ENCODE data around the gene ABLIM2. TPM values are rescaled to one million over a fixed set of nuclear protein-coding genes. Genes with fewer than 3 reads are reported as not detected.
"Not testable (repeated sequence)": the region's sequence is repeated elsewhere in the genome, so short reads cannot be mapped to it uniquely, and the experiment has no call there.

ABLIM2 gene
- total and polyA plus RNA-seq, 2 of the 13 experiments (the other 11 are each of a cell fraction or from before 2014, with no cell fraction given): 0.20 to 0.37 TPM

- no peak for DNase-seq (ENCODE audit: low spot score)
- peaks cover 2% of the 10 kb centered on the region for H3K79me2 ChIP-seq (ENCODE audit: insufficient read depth, low read length)
- no peak overlapping the region for H3K9ac ChIP-seq (ENCODE audit: insufficient read depth, low read depth, low read length)
- 86% methylated on average over 12 of the region's 12 CpGs for whole genome bisulfite sequencing (ENCODE audit: low lambda C conversion rate)
- H4K20me1 ChIP-seq (ENCODE audit: insufficient read depth, low read length): no peaks in the 10 kb centered on the region
- no peak overlapping the region for H3K27ac ChIP-seq (ENCODE audit: extremely low read length, insufficient read depth, low read length)
- H3K4me2 ChIP-seq (ENCODE audit: low read depth, low read length): no peak overlapping the region
- POLR2A ChIA-PET: no interaction called here
- no peak overlapping the region for H3K4me3 ChIP-seq (replicated peaks in 1 of 3; ENCODE audit: insufficient read depth in 1 of 3, low read depth in 2 of 3, low read length in 3 of 3)
- no peaks in the 10 kb centered on the region for H3K27me3 ChIP-seq (ENCODE audit: control insufficient read depth in 1 of 2, insufficient read depth in 2 of 2, low read length in 2 of 2)
- no peaks in the 10 kb centered on the region for H3K9me3 ChIP-seq (ENCODE audit: low read length)
- no peak for ATAC-seq
- H3K4me1 ChIP-seq (ENCODE audit: insufficient read depth, low read length): peaks cover 12% of the 10 kb centered on the region
- H3K36me3 ChIP-seq (replicated peaks in 1 of 2; ENCODE audit: control insufficient read depth in 1 of 2, insufficient read depth in 2 of 2, low read length in 2 of 2): no peaks in the 10 kb centered on the region
- in situ Hi-C loops (cut with HindIII; ENCODE audit: extremely low pct_ligation_motif_present, low pct_unique_long_range_greater_than_20kb) (no loop called here), intact Hi-C loops (cut with micrococcal nuclease; ENCODE audit: unreplicated experiment) (no loop called here)
- CTCF ChIA-PET (ENCODE audit: low intra/inter-chr PET ratio, low total read pairs): no interaction called here
- TF ChIP-seq DBP (CRISPR knock-in tag; IDR thresholded peaks at IDR 0.05; ENCODE audit: not compliant biosample characterization) (no peak), ZNF567 (CRISPR knock-in tag; IDR thresholded peaks at IDR 0.05; ENCODE audit: borderline replicate concordance) (no peak), HNRNPLL (IDR thresholded peaks at IDR 0.05; ENCODE audit: low read depth, low read length, poor library complexity, severe bottlenecking) (no peak), ZNF800 (CRISPR knock-in tag; IDR thresholded peaks at IDR 0.05) (no peak), ZNF12 (CRISPR knock-in tag; IDR thresholded peaks at IDR 0.05) (no peak), HOXA9 (CRISPR knock-in tag; IDR thresholded peaks at IDR 0.05; ENCODE audit: borderline replicate concordance) (no peak), RORA (CRISPR knock-in tag; IDR thresholded peaks at IDR 0.05) (no peak), KDM4B (CRISPR knock-in tag; IDR thresholded peaks at IDR 0.05) (no peak)
- TF ChIP-seq, protein P1, sequence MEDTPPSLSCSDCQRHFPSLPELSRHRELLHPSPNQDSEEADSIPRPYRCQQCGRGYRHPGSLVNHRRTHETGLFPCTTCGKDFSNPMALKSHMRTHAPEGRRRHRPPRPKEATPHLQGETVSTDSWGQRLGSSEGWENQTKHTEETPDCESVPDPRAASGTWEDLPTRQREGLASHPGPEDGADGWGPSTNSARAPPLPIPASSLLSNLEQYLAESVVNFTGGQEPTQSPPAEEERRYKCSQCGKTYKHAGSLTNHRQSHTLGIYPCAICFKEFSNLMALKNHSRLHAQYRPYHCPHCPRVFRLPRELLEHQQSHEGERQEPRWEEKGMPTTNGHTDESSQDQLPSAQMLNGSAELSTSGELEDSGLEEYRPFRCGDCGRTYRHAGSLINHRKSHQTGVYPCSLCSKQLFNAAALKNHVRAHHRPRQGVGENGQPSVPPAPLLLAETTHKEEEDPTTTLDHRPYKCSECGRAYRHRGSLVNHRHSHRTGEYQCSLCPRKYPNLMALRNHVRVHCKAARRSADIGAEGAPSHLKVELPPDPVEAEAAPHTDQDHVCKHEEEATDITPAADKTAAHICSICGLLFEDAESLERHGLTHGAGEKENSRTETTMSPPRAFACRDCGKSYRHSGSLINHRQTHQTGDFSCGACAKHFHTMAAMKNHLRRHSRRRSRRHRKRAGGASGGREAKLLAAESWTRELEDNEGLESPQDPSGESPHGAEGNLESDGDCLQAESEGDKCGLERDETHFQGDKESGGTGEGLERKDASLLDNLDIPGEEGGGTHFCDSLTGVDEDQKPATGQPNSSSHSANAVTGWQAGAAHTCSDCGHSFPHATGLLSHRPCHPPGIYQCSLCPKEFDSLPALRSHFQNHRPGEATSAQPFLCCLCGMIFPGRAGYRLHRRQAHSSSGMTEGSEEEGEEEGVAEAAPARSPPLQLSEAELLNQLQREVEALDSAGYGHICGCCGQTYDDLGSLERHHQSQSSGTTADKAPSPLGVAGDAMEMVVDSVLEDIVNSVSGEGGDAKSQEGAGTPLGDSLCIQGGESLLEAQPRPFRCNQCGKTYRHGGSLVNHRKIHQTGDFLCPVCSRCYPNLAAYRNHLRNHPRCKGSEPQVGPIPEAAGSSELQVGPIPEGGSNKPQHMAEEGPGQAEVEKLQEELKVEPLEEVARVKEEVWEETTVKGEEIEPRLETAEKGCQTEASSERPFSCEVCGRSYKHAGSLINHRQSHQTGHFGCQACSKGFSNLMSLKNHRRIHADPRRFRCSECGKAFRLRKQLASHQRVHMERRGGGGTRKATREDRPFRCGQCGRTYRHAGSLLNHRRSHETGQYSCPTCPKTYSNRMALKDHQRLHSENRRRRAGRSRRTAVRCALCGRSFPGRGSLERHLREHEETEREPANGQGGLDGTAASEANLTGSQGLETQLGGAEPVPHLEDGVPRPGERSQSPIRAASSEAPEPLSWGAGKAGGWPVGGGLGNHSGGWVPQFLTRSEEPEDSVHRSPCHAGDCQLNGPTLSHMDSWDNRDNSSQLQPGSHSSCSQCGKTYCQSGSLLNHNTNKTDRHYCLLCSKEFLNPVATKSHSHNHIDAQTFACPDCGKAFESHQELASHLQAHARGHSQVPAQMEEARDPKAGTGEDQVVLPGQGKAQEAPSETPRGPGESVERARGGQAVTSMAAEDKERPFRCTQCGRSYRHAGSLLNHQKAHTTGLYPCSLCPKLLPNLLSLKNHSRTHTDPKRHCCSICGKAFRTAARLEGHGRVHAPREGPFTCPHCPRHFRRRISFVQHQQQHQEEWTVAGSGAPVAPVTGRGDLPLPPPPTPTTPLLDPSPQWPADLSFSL (CRISPR knock-in tag; IDR thresholded peaks at IDR 0.05): no peak
- no TSS peak for BruUV-seq (replicated peaks)
- no peak overlapping the region for H2AFZ ChIP-seq (ENCODE audit: low read length)
- no peak for FAIRE-seq
Observed at GRCh38 chr4:7918981-7919380, 239.6 kb downstream of the ABLIM2 start.

DNA sequence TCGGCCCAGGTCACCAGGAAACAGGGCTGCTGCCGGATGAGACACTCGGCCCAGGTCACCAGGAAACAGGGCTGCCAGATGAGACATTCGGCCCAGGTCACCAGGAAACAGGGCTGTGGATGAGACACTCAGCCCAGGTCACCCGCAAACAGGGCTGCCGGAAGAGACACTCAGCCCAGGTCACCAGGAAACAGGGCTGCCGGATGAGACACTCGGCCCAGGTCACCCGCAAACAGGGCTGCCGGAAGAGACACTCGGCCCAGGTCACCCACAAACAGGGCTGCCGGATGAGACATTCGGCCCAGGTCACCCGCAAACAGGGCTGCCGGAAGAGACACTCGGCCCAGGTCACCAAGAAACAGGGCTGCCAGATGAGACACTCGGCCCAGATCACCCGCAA lies 240.4 kb downstream of the ABLIM2 start:
- intact Hi-C loops (cut with micrococcal nuclease; ENCODE audit: unreplicated experiment); BruUV-seq (replicated peaks); H3K4me2 ChIP-seq (ENCODE audit: low read depth, low read length); H2AFZ ChIP-seq (ENCODE audit: low read length); H3K79me2 ChIP-seq (ENCODE audit: insufficient read depth, low read length); POLR2A ChIA-PET; H3K27me3 ChIP-seq (ENCODE audit: control insufficient read depth in 1 of 2, insufficient read depth in 2 of 2, low read length in 2 of 2); H3K4me1 ChIP-seq (ENCODE audit: insufficient read depth, low read length); H3K36me3 ChIP-seq (replicated peaks in 1 of 2; ENCODE audit: control insufficient read depth in 1 of 2, insufficient read depth in 2 of 2, low read length in 2 of 2); H3K9ac ChIP-seq (ENCODE audit: insufficient read depth, low read depth, low read length); H3K27ac ChIP-seq (ENCODE audit: extremely low read length, insufficient read depth, low read length); CTCF ChIA-PET (ENCODE audit: low intra/inter-chr PET ratio, low total read pairs); H3K9me3 ChIP-seq (ENCODE audit: low read length); H4K20me1 ChIP-seq (ENCODE audit: insufficient read depth, low read length); in situ Hi-C loops (cut with HindIII; ENCODE audit: extremely low pct_ligation_motif_present, low pct_unique_long_range_greater_than_20kb); DNase-seq (ENCODE audit: low spot score); H3K4me3 ChIP-seq (replicated peaks in 1 of 3; ENCODE audit: insufficient read depth in 1 of 3, low read depth in 2 of 3, low read length in 3 of 3); ATAC-seq; FAIRE-seq: not testable (repeated sequence)
- WGBS (ENCODE audit: low lambda C conversion rate): 100% methylated on average over 2 of the region's 18 CpGs

Data from HepG2 (cell line).